Testis (tissue), 3 donors: ENCODE measurements around the gene MAT2A. TPM values are rescaled to one million over a fixed set of nuclear protein-coding genes. Genes with fewer than 3 reads are reported as not detected.

Experiments
- DNase-seq: peaks from one replicate; pipeline ENCODE4 v3.0.0-alpha.2; 2019
- H3K27ac ChIP-seq, 2 donors: fragments of 200-600 bp; sonication (generic); one replicate each; pipeline ENCODE4 v1.5.1; 2019
- H3K27me3 ChIP-seq: fragments of 200-600 bp; sonication (generic); one replicate; pipeline ENCODE4 v1.5.1; 2019
- H3K36me3 ChIP-seq: fragments of 200-600 bp; sonication (generic); one replicate; pipeline ENCODE4 v1.5.1; 2017; ENCODE audit warnings: low read depth; ENCODE audit errors: missing control alignments
- H3K4me1 ChIP-seq: fragments of 200-600 bp; sonication (generic); one replicate; pipeline ENCODE4 v1.5.1; 2019
- H3K4me3 ChIP-seq, 2 donors: fragments of 200-600 bp; sonication (generic); one replicate each; pipeline ENCODE4 v1.5.1; 2017 to 2019
- H3K9me3 ChIP-seq: fragments of 200-600 bp; sonication (generic); one replicate; pipeline ENCODE4 v1.5.1; 2017
- CTCF ChIP-seq, 3 experiments: fragments of 450-650 bp in 2 of 3; fragments of 200-600 bp in 1 of 3; sonication (generic) in 1 of 3; IDR thresholded peaks; one replicate each; pipeline ENCODE4 v1.5.1; 2016 to 2019; ENCODE audit warnings: antibody characterized with exemption in 3 of 3, mild to moderate bottlenecking in 2 of 3, moderate library complexity in 1 of 3
- POLR2A ChIP-seq: fragments of 450-650 bp; IDR thresholded peaks from one replicate; pipeline ENCODE4 v1.6.1; 2017; ENCODE audit warnings: antibody characterized with exemption, mild to moderate bottlenecking, moderate library complexity
- WGBS, 2 donors: methylation state at CpG; one replicate each; pipeline ENCODE4 v1.1.5; 2018; 5-methylcytosine and 5-hydroxymethylcytosine counted together
- intact Hi-C: fragments of 100-400 bp; cut with DNase I; formaldehyde crosslinking; loops from one replicate; pipeline ENCODE4 v1.15.1; 2023; ENCODE audit warnings: low total_unique reads
- polyA plus RNA-seq: library from polyadenylated mRNA; stranded (reverse); fragments of 350-450 nt; fragmentation: Illumina TruSeq; extraction: RNeasy Lipid Tissue Mini Kit (QIAGEN cat#74804); gene quantifications from one replicate; pipeline ENCODE4 v1.2.3, GENCODE V29; 2014; ENCODE audit warnings: low read depth, low replicate concordance; ENCODE audit not compliant: insufficient read depth
- total RNA-seq, 2 donors: library from RNA; depleted of rRNA; stranded (reverse); fragments of >200 nt; gene quantifications; one replicate each; pipeline ENCODE4 v1.2.3, GENCODE V29; 2016

MAT2A gene
- total and polyA plus RNA-seq, 3 donors from 2014 or later: 198 to 268 (median 219) TPM

- WGBS, 2 donors: 88 to 89% methylated on average over 10 of the region's 10 CpGs
Measured at GRCh38 chr2:85549095-85549494, 10.1 kb downstream of the MAT2A start.

GRCh38 chr2:85549826-85550225 is 10.9 kb downstream of the MAT2A start:
- no peak for DNase-seq
- no peak for TF ChIP-seq POLR2A
- TF ChIP-seq CTCF (IDR thresholded peaks at IDR 0.05): no peak
- Histone ChIP-seq H3K36me3 (no peaks in the 10 kb centered on the region), H3K4me3 (no peak overlapping the region), H3K9me3 (no peaks in the 10 kb centered on the region), H3K27me3 (no peaks in the 10 kb centered on the region), H3K27ac (peak overlapping the region in 1 of 2 donors; percentile 1), H3K4me1 (no peaks in the 10 kb centered on the region)
- intact Hi-C loops: loop anchor here (5.0 kb wide), 1 partner anchor 118 kb away; no protein-coding TSS in a partner anchor
- 65 to 74% methylated on average over 4 of the region's 4 CpGs for WGBS, 2 donors

More at GRCh38 chr2:85549095-85549494, 10.1 kb downstream of the MAT2A start:
- Histone ChIP-seq H3K27ac (no peak overlapping the region), H3K27me3 (no peaks in the 10 kb centered on the region), H3K4me3 (no peak overlapping the region), H3K9me3 (no peaks in the 10 kb centered on the region), H3K36me3 (no peaks in the 10 kb centered on the region), H3K4me1 (no peaks in the 10 kb centered on the region)
- no peak for TF ChIP-seq POLR2A
- TF ChIP-seq CTCF (IDR thresholded peaks at IDR 0.05): no peak
- intact Hi-C loops: no loop called here
- DNase-seq: no peak

GRCh38 chr2:85550486-85550885 is 11.5 kb downstream of the MAT2A start:
- intact Hi-C loops: loop anchor here (5.0 kb wide), 1 partner anchor 118 kb away; no protein-coding TSS in a partner anchor
- Histone ChIP-seq H3K27me3 (no peaks in the 10 kb centered on the region), H3K4me3 (no peak overlapping the region), H3K27ac (peak overlapping the region in 1 of 2 donors; percentile 1), H3K36me3 (no peaks in the 10 kb centered on the region), H3K9me3 (no peaks in the 10 kb centered on the region), H3K4me1 (no peaks in the 10 kb centered on the region)
- 87 to 93% methylated on average over 10 of the region's 10 CpGs for WGBS, 2 donors
- no peak for TF ChIP-seq CTCF (IDR thresholded peaks at IDR 0.05)
- TF ChIP-seq POLR2A: no peak
- no peak for DNase-seq

GRCh38 chr2:85551698-85552678 is 13.0 kb downstream of the MAT2A start:
- H3K9me3 ChIP-seq: no peaks in the 10 kb centered on the region
- TF ChIP-seq CTCF (IDR thresholded peaks at IDR 0.05): peak; percentile 89 to 96 (median 92)
- TF ChIP-seq POLR2A: no peak
- no peaks in the 10 kb centered on the region for H3K27me3 ChIP-seq
- intact Hi-C loops: loop anchor here (5.0 kb wide), 1 partner anchor 120 kb away; no protein-coding TSS in a partner anchor
- H3K4me3 ChIP-seq: no peak overlapping the region
- no peaks in the 10 kb centered on the region for H3K36me3 ChIP-seq
- WGBS, 2 donors: 69 to 85% methylated on average over 9 of the region's 9 CpGs
- DNase-seq: peak; percentile 84
- H3K27ac ChIP-seq: no peak overlapping the region
- H3K4me1 ChIP-seq: no peaks in the 10 kb centered on the region
